ENCODE data around the gene ATP9A.

DNA sequence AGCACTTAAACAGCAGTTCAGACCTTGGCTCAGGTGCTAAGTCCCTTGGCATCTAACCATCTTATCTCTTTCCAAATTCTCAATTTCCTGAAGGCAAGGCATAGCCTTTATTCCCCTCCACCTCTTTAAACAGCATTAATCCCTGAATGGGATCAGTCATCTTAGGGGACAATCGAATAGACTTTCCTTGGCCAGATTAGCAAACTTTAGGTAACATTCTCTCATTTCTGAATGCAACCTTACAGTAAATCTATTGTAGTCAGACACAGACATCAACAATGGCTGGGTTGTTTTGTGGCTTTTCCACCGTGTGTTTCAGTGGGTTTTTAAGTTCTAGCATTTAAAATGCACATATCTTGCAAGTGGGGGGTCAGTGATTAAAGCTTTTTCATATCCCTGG is 56.8 kb downstream of the ATP9A start:
- TF ChIP-seq, protein P1, sequence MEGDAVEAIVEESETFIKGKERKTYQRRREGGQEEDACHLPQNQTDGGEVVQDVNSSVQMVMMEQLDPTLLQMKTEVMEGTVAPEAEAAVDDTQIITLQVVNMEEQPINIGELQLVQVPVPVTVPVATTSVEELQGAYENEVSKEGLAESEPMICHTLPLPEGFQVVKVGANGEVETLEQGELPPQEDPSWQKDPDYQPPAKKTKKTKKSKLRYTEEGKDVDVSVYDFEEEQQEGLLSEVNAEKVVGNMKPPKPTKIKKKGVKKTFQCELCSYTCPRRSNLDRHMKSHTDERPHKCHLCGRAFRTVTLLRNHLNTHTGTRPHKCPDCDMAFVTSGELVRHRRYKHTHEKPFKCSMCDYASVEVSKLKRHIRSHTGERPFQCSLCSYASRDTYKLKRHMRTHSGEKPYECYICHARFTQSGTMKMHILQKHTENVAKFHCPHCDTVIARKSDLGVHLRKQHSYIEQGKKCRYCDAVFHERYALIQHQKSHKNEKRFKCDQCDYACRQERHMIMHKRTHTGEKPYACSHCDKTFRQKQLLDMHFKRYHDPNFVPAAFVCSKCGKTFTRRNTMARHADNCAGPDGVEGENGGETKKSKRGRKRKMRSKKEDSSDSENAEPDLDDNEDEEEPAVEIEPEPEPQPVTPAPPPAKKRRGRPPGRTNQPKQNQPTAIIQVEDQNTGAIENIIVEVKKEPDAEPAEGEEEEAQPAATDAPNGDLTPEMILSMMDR (IDR thresholded peaks at IDR 0.05): no peak
- TF ChIP-seq POLR2A (IDR thresholded peaks at IDR 0.05): no peak

All from body of pancreas (tissue), 4 donors.